ENCODE results near the gene OR5B21. TPM values are rescaled to one million over a fixed set of nuclear protein-coding genes. Genes with fewer than 3 reads are reported as not detected.

The OR5B21 gene
- total RNA-seq, 1 experiment from 2014 or later, result not detected

DNA sequence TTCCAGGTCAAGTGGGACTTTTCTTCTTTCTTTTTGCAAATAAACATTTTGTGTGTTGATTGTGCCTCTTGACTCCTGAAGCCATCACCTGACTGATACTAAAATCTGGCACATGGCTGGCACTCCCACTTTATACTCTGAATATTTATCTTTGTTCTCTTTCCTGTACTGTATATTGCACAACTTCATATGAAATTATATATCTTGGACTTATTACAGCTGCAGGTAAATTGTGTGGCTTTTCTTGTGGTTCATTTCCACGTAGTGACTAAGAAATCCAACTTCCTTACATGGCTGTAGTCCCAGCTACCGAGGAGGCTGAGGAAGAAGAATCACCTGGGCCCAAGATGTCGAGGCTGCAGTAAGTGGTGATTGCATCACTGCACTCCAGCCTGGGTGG, 42.2 kb downstream of the OR5B21 start:
- Histone ChIP-seq H3K23me2 (ENCODE audit: insufficient read length, low read depth, low read length, poor library complexity, severe bottlenecking) (no peaks in the 10 kb centered on the region), H3K56ac (ENCODE audit: insufficient read length, low read depth, low read length) (no peak overlapping the region), H3K23ac (ENCODE audit: insufficient read length, low read depth, low read length) (no peak overlapping the region), H2BK120ac (ENCODE audit: low read depth, low read length, poor library complexity, severe bottlenecking) (no peak overlapping the region), H4K5ac (ENCODE audit: insufficient read length, low read depth, low read length) (no peak overlapping the region), H3K4ac (ENCODE audit: low read depth, low read length) (no peak overlapping the region), H2BK5ac (ENCODE audit: insufficient read length, low read length) (no peak overlapping the region), H2BK20ac (ENCODE audit: low read depth, low read length, poor library complexity, severe bottlenecking) (no peak overlapping the region), H3K27me3 (ENCODE audit: insufficient read depth, low read length) (no peaks in the 10 kb centered on the region), H2AFZ (ENCODE audit: low read length) (no peak overlapping the region), H2AK5ac (ENCODE audit: insufficient read length, low read length) (no peak overlapping the region), H3K9ac (ENCODE audit: extremely low read depth, insufficient read length, low read length) (no peak overlapping the region), H3K79me2 (ENCODE audit: insufficient read depth, low read length) (no peaks in the 10 kb centered on the region), H4K20me1 (ENCODE audit: control insufficient read depth, insufficient read depth, insufficient read length) (no peaks in the 10 kb centered on the region), H3K4me1 (ENCODE audit: insufficient read depth, low read length) (no peaks in the 10 kb centered on the region), H4K91ac (ENCODE audit: insufficient read length, low read depth, low read length) (no peak overlapping the region), H3K4me2 (ENCODE audit: insufficient read depth, insufficient read length, low read length) (no peak overlapping the region), H3K79me1 (ENCODE audit: insufficient read depth, low read depth, low read length, poor library complexity, severe bottlenecking) (no peaks in the 10 kb centered on the region), H3K9me3 (ENCODE audit: control insufficient read depth, low read depth, low read length) (no peaks in the 10 kb centered on the region), H3K18ac (ENCODE audit: insufficient read length, low read depth, low read length) (no peak overlapping the region), H3K27ac (ENCODE audit: insufficient read length, low read depth, low read length) (no peak overlapping the region), H2BK12ac (ENCODE audit: insufficient read length, low read depth, low read length) (no peak overlapping the region), H3T11ph (ENCODE audit: low read length) (no peak overlapping the region), H2BK15ac (ENCODE audit: low read depth, low read length) (no peak overlapping the region), H3K14ac (ENCODE audit: insufficient read depth, low read length) (no peak overlapping the region), H4K8ac (replicated peaks; ENCODE audit: insufficient read length, low read depth, low read length) (no peak overlapping the region)
- Mint-ChIP-seq H3K27ac (no peak overlapping the region), H3K4me3 (no peak overlapping the region), H3K4me1 (no peaks in the 10 kb centered on the region), H3K9me3 (peaks cover 16 to 19% of the 10 kb centered on the region in 2 experiments; a peak in 4 of 5 replicates), H3K27me3 (ENCODE audit: low read depth) (peaks cover 1% of the 10 kb centered on the region; the same call in 1 of the 2 replicates), H3K36me3 (ENCODE audit: insufficient read depth in 1 of 3, low read depth in 3 of 3) (peaks cover 0 to 8% (median 0%) of the 10 kb centered on the region in 3 experiments; a peak in 3 of 7 replicates)
- no CpG with 5 or more reads among the region's 3 CpGs for WGBS (ENCODE audit: extremely low coverage, insufficient read length, low lambda C conversion rate)
- no peak for DNase-seq
- TF ChIP-seq, protein P1, sequence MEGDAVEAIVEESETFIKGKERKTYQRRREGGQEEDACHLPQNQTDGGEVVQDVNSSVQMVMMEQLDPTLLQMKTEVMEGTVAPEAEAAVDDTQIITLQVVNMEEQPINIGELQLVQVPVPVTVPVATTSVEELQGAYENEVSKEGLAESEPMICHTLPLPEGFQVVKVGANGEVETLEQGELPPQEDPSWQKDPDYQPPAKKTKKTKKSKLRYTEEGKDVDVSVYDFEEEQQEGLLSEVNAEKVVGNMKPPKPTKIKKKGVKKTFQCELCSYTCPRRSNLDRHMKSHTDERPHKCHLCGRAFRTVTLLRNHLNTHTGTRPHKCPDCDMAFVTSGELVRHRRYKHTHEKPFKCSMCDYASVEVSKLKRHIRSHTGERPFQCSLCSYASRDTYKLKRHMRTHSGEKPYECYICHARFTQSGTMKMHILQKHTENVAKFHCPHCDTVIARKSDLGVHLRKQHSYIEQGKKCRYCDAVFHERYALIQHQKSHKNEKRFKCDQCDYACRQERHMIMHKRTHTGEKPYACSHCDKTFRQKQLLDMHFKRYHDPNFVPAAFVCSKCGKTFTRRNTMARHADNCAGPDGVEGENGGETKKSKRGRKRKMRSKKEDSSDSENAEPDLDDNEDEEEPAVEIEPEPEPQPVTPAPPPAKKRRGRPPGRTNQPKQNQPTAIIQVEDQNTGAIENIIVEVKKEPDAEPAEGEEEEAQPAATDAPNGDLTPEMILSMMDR (conservative IDR thresholded peaks at IDR 0.05), result no peak

Other genes with a start within 250 kb of the OR5B21 start
- gene OR10W1, start 239.8 kb downstream of the OR5B21 start, total RNA-seq (2021), result not detected in 2 replicates
- gene OR5B17, start 149.0 kb downstream of the OR5B21 start, total RNA-seq (2021), result not detected in 2 replicates
- gene OR5B3, start 101.2 kb downstream of the OR5B21 start, total RNA-seq (2021), result not detected in 2 replicates
- not detected in 2 replicates for gene OR5B2, start 80.0 kb downstream of the OR5B21 start, total RNA-seq (2021)
- not detected in 2 replicates for gene OR5B12, start 65.9 kb downstream of the OR5B21 start, total RNA-seq (2021)
- gene LPXN, start 67.8 kb upstream of the OR5B21 start, total RNA-seq (2021), result 1.4 and 1.5 TPM in 2 replicates
- gene ZFP91, start 71.0 kb upstream of the OR5B21 start, total RNA-seq (2021), result 32.6 and 32.9 TPM in 2 replicates
- 2.4 and 3.5 TPM in 2 replicates for gene CNTF, start 114.6 kb upstream of the OR5B21 start, total RNA-seq (2021)
- not detected in 2 replicates for gene GLYAT, start 223.8 kb upstream of the OR5B21 start, total RNA-seq (2021)

Measured in H9 (cell line).